HEK293 (cell line): Measurements from ENCODE around the gene STYK1.

Source experiments
- CTCF ChIA-PET: fragments of 350-600 bp; formaldehyde crosslinking; extraction: SDS; loops from one replicate; lab custom pipeline; 2021; ENCODE audit warnings: antibody characterized with exemption; lab: Yijun Ruan, JAX
- POLR2A ChIA-PET: fragments of 300-600 bp; formaldehyde crosslinking; extraction: SDS; loops from one replicate; lab custom pipeline; 2020; ENCODE audit warnings: antibody characterized with exemption, inconsistent platforms; lab: Yijun Ruan, JAX
- H3K27ac ChIP-seq: fragments of 200-500 bp; sonication (Bioruptor generic); 2 replicates; pipeline ENCODE4 v1.5.1; 2014; ENCODE audit warnings: low read depth, low read length, control low read depth, inconsistent platforms; ENCODE audit errors: extremely low read depth
- H3K36me3 ChIP-seq, 2 experiments: fragments of 200-500 bp in 1 of 2; sonication (Bioruptor generic) in 1 of 2; 1 replicate in 1 of 2; 2 replicates in 1 of 2; pipeline ENCODE4 v1.5.1; 2014 to 2017; ENCODE audit warnings: inconsistent platforms in 2 of 2, low read length in 2 of 2; ENCODE audit not compliant: control insufficient read depth in 2 of 2, insufficient read depth in 1 of 2
- H3K4me1 ChIP-seq: fragments of 200-500 bp; sonication (Bioruptor generic); 2 replicates; pipeline ENCODE4 v1.5.1; 2014; ENCODE audit warnings: mild to moderate bottlenecking, low read length, inconsistent platforms; ENCODE audit not compliant: control insufficient read depth, insufficient read depth
- H3K4me3 ChIP-seq: 2 replicates; pipeline ENCODE4 v1.5.1; 2011; ENCODE audit warnings: low read depth, mild to moderate bottlenecking, control low read depth, low read length, moderate library complexity
- H3K9me3 ChIP-seq: fragments of 200-500 bp; sonication (Bioruptor generic); 2 replicates; pipeline ENCODE4 v1.5.1; 2014; ENCODE audit warnings: low read depth, low read length, inconsistent platforms; ENCODE audit not compliant: control insufficient read depth, insufficient read depth
- EGR2 ChIP-seq: fragments of 450-650 bp; formaldehyde crosslinking; IDR thresholded peaks from 2 replicates; pipeline ENCODE4 v1.5.1; 2016; ENCODE audit warnings: low read depth, missing biosample characterization, missing genetic modification characterization
- GLIS1 ChIP-seq: fragments of 450-650 bp; formaldehyde crosslinking; IDR thresholded peaks from 2 replicates; pipeline ENCODE4 v1.5.1; 2016; ENCODE audit warnings: missing biosample characterization, missing genetic modification characterization
- MEIS1 ChIP-seq: sonication (generic); formaldehyde crosslinking; IDR thresholded peaks from 2 replicates; pipeline ENCODE4 v1.8.1; 2022; ENCODE audit warnings: missing genetic modification reagents, mild to moderate bottlenecking, borderline replicate concordance
- OSR2 ChIP-seq: fragments of 450-650 bp; formaldehyde crosslinking; IDR thresholded peaks from 2 replicates; pipeline ENCODE4 v1.5.1; 2016; ENCODE audit warnings: missing biosample characterization, missing genetic modification characterization
- SP7 ChIP-seq: fragments of 450-650 bp; formaldehyde crosslinking; IDR thresholded peaks from 2 replicates; pipeline ENCODE4 v1.5.1; 2016; ENCODE audit warnings: missing biosample characterization, missing genetic modification characterization
- YY2 ChIP-seq: fragments of 450-650 bp; formaldehyde crosslinking; IDR thresholded peaks from 2 replicates; pipeline ENCODE4 v1.5.1; 2016; ENCODE audit warnings: missing biosample characterization, missing genetic modification characterization
- ZBTB1 ChIP-seq: fragments of 450-650 bp; formaldehyde crosslinking; IDR thresholded peaks from 2 replicates; pipeline ENCODE4 v1.5.1; 2016; ENCODE audit warnings: missing biosample characterization, missing genetic modification characterization
- ZBTB21 ChIP-seq: fragments of 450-650 bp; formaldehyde crosslinking; IDR thresholded peaks from 2 replicates; pipeline ENCODE4 v1.5.1; 2017; ENCODE audit warnings: missing biosample characterization, missing genetic modification characterization
- ZFP37 ChIP-seq: fragments of 450-650 bp; formaldehyde crosslinking; IDR thresholded peaks from 2 replicates; pipeline ENCODE4 v1.5.1; 2016; ENCODE audit warnings: missing biosample characterization, missing genetic modification characterization
- ZNF114 ChIP-seq: fragments of 450-650 bp; formaldehyde crosslinking; IDR thresholded peaks from 2 replicates; pipeline ENCODE4 v1.5.0; 2017; ENCODE audit warnings: missing biosample characterization, missing genetic modification characterization
- ZNF24 ChIP-seq: fragments of 450-650 bp; formaldehyde crosslinking; IDR thresholded peaks from 2 replicates; pipeline ENCODE4 v1.5.1; 2016; ENCODE audit warnings: missing biosample characterization, missing genetic modification characterization
- ZNF302 ChIP-seq: fragments of 450-650 bp; formaldehyde crosslinking; IDR thresholded peaks from 2 replicates; pipeline ENCODE4 v1.5.1; 2016; ENCODE audit warnings: missing biosample characterization, missing genetic modification characterization, low read depth
- ZNF350 ChIP-seq: fragments of 450-650 bp; formaldehyde crosslinking; IDR thresholded peaks from 2 replicates; pipeline ENCODE4 v1.5.0; 2017; ENCODE audit warnings: missing biosample characterization, mild to moderate bottlenecking, missing genetic modification characterization
- ZNF354C ChIP-seq: fragments of 450-650 bp; formaldehyde crosslinking; IDR thresholded peaks from 2 replicates; pipeline ENCODE4 v1.5.1; 2016; ENCODE audit warnings: missing biosample characterization, missing genetic modification characterization, low read depth, borderline replicate concordance
- ZNF37A ChIP-seq: fragments of 450-650 bp; IDR thresholded peaks from 2 replicates; pipeline ENCODE4 v1.5.1; 2018; ENCODE audit warnings: missing biosample characterization, missing genetic modification characterization
- ZNF548 ChIP-seq: fragments of 450-650 bp; formaldehyde crosslinking; IDR thresholded peaks from 2 replicates; pipeline ENCODE4 v1.5.1; 2016; ENCODE audit warnings: missing biosample characterization, missing genetic modification characterization
- ZNF621 ChIP-seq: fragments of 450-650 bp; formaldehyde crosslinking; IDR thresholded peaks from 2 replicates; pipeline ENCODE4 v1.5.1; 2017; ENCODE audit warnings: missing biosample characterization, missing genetic modification characterization
- ZNF629 ChIP-seq: fragments of 450-650 bp; formaldehyde crosslinking; IDR thresholded peaks from 2 replicates; pipeline ENCODE4 v1.5.1; 2017; ENCODE audit warnings: missing biosample characterization, missing genetic modification characterization
- ZNF768 ChIP-seq: fragments of 450-650 bp; formaldehyde crosslinking; IDR thresholded peaks from 2 replicates; pipeline ENCODE4 v1.5.1; 2018; ENCODE audit warnings: missing biosample characterization, mild to moderate bottlenecking, missing genetic modification characterization
- ZSCAN16 ChIP-seq: fragments of 450-650 bp; formaldehyde crosslinking; IDR thresholded peaks from 2 replicates; pipeline ENCODE4 v1.5.1; 2016; ENCODE audit warnings: missing biosample characterization, missing genetic modification characterization
- TF ChIP-seq, protein P1 (sequence below): fragments of 450-650 bp; formaldehyde crosslinking; IDR thresholded peaks from 2 replicates; pipeline ENCODE4 v1.5.1; 2017; ENCODE audit warnings: missing biosample characterization, missing genetic modification characterization
- TF ChIP-seq, protein P2 (sequence below): fragments of 450-650 bp; formaldehyde crosslinking; IDR thresholded peaks from 2 replicates; pipeline ENCODE4 v1.5.1; 2016; ENCODE audit warnings: missing biosample characterization, missing genetic modification characterization
- TF ChIP-seq, protein P3 (sequence below): fragments of 450-650 bp; formaldehyde crosslinking; IDR thresholded peaks from 2 replicates; pipeline ENCODE4 v1.5.1; 2016; ENCODE audit warnings: missing biosample characterization, missing genetic modification characterization
- TF ChIP-seq, protein P4 (sequence below): fragments of 450-650 bp; formaldehyde crosslinking; IDR thresholded peaks from 2 replicates; pipeline ENCODE4 v1.5.1; 2016; ENCODE audit warnings: missing biosample characterization, missing genetic modification characterization, borderline replicate concordance

STYK1 gene

DNA sequence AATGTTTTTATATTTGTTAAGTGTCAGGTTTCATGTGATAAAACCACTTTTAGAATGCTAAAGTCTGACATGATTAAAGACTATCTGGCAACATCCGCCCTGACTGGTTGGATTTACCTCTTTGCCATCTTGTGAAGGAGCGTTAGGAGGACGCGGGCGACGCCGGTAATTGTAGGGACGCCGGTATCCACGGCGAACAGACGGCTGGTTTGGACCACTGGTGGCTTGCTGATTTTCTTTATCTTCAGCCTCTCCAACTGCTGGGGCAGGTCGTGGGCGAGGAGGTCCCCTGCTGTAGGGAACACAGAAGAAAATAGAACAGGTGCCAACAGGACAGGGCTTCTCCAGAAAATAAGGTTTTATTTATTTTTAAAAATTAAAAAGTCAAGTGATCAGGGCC lies 28.0 kb upstream of the STYK1 start (continued):
- TF ChIP-seq, protein P1, sequence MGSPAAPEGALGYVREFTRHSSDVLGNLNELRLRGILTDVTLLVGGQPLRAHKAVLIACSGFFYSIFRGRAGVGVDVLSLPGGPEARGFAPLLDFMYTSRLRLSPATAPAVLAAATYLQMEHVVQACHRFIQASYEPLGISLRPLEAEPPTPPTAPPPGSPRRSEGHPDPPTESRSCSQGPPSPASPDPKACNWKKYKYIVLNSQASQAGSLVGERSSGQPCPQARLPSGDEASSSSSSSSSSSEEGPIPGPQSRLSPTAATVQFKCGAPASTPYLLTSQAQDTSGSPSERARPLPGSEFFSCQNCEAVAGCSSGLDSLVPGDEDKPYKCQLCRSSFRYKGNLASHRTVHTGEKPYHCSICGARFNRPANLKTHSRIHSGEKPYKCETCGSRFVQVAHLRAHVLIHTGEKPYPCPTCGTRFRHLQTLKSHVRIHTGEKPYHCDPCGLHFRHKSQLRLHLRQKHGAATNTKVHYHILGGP (tag by site-specific recombination): no peak
- TF ChIP-seq MEIS1 (CRISPR knock-in tag) (no peak), ZNF629 (tag by site-specific recombination) (no peak), ZNF548 (no peak), ZNF354C (tag by site-specific recombination) (no peak), GLIS1 (tag by site-specific recombination) (no peak), ZNF114 (tag by site-specific recombination) (no peak), ZNF768 (tag by site-specific recombination) (no peak), SP7 (tag by site-specific recombination) (no peak), ZFP37 (tag by site-specific recombination) (no peak), YY2 (tag by site-specific recombination) (no peak)
- TF ChIP-seq, protein P2, sequence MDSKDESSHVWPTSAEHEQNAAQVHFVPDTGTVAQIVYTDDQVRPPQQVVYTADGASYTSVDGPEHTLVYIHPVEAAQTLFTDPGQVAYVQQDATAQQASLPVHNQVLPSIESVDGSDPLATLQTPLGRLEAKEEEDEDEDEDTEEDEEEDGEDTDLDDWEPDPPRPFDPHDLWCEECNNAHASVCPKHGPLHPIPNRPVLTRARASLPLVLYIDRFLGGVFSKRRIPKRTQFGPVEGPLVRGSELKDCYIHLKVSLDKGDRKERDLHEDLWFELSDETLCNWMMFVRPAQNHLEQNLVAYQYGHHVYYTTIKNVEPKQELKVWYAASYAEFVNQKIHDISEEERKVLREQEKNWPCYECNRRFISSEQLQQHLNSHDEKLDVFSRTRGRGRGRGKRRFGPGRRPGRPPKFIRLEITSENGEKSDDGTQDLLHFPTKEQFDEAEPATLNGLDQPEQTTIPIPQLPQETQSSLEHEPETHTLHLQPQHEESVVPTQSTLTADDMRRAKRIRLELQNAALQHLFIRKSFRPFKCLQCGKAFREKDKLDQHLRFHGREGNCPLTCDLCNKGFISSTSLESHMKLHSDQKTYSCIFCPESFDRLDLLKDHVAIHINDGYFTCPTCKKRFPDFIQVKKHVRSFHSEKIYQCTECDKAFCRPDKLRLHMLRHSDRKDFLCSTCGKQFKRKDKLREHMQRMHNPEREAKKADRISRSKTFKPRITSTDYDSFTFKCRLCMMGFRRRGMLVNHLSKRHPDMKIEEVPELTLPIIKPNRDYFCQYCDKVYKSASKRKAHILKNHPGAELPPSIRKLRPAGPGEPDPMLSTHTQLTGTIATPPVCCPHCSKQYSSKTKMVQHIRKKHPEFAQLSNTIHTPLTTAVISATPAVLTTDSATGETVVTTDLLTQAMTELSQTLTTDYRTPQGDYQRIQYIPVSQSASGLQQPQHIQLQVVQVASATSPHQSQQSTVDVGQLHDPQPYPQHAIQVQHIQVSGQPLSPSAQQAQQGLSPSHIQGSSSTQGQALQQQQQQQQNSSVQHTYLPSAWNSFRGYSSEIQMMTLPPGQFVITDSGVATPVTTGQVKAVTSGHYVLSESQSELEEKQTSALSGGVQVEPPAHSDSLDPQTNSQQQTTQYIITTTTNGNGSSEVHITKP (tag by site-specific recombination): no peak
- TF ChIP-seq, protein P3, sequence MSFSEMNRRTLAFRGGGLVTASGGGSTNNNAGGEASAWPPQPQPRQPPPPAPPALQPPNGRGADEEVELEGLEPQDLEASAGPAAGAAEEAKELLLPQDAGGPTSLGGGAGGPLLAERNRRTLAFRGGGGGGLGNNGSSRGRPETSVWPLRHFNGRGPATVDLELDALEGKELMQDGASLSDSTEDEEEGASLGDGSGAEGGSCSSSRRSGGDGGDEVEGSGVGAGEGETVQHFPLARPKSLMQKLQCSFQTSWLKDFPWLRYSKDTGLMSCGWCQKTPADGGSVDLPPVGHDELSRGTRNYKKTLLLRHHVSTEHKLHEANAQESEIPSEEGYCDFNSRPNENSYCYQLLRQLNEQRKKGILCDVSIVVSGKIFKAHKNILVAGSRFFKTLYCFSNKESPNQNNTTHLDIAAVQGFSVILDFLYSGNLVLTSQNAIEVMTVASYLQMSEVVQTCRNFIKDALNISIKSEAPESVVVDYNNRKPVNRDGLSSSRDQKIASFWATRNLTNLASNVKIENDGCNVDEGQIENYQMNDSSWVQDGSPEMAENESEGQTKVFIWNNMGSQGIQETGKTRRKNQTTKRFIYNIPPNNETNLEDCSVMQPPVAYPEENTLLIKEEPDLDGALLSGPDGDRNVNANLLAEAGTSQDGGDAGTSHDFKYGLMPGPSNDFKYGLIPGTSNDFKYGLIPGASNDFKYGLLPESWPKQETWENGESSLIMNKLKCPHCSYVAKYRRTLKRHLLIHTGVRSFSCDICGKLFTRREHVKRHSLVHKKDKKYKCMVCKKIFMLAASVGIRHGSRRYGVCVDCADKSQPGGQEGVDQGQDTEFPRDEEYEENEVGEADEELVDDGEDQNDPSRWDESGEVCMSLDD (tag by site-specific recombination): no peak

DNA sequence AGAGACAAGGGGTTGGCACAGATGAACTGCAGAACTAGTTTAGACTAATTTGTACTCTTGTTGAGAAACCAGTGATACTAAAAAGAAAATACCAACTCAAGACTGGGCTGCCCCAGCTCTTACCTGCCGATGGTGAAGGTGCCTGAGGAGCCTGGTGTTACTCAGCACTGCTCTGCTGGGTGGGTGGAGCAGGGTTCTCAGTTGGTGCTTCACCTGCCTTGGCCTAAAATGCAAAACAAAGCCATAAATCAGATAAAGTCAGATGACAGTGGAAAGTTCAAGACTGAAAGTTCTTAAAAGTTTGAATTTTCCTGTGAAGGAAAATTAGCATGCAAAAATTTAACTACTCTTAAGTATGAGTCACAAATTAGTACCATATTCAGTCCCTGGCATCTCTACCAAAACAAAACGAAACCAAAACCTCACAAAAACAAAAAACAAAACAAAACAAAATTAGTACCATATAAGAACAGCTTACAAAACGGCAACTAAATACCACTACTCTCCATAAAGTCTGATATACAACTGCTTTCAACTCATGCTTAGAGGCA lies 27.4 kb upstream of the STYK1 start:
- CTCF ChIA-PET: interaction anchor here (1.5 kb wide), 1 partner anchor 49 kb away, joined by 3 read pairs; no protein-coding TSS in a partner anchor
- peaks cover 84 to 98% of the 10 kb centered on the region in 2 experiments for H3K36me3 ChIP-seq
- H3K4me3 ChIP-seq: no peak overlapping the region
- no peak overlapping the region for H3K27ac ChIP-seq
- POLR2A ChIA-PET: no interaction called here
- H3K9me3 ChIP-seq: no peaks in the 10 kb centered on the region
- H3K4me1 ChIP-seq: no peaks in the 10 kb centered on the region
- TF ChIP-seq EGR2 (tag by site-specific recombination) (no peak), ZNF24 (no peak), ZNF350 (no peak), ZNF621 (tag by site-specific recombination) (no peak), ZSCAN16 (tag by site-specific recombination) (no peak), ZNF37A (tag by site-specific recombination) (no peak), OSR2 (no peak), ZBTB1 (tag by site-specific recombination) (no peak), ZNF302 (tag by site-specific recombination) (no peak), ZBTB21 (tag by site-specific recombination) (no peak)
- TF ChIP-seq, protein P4, sequence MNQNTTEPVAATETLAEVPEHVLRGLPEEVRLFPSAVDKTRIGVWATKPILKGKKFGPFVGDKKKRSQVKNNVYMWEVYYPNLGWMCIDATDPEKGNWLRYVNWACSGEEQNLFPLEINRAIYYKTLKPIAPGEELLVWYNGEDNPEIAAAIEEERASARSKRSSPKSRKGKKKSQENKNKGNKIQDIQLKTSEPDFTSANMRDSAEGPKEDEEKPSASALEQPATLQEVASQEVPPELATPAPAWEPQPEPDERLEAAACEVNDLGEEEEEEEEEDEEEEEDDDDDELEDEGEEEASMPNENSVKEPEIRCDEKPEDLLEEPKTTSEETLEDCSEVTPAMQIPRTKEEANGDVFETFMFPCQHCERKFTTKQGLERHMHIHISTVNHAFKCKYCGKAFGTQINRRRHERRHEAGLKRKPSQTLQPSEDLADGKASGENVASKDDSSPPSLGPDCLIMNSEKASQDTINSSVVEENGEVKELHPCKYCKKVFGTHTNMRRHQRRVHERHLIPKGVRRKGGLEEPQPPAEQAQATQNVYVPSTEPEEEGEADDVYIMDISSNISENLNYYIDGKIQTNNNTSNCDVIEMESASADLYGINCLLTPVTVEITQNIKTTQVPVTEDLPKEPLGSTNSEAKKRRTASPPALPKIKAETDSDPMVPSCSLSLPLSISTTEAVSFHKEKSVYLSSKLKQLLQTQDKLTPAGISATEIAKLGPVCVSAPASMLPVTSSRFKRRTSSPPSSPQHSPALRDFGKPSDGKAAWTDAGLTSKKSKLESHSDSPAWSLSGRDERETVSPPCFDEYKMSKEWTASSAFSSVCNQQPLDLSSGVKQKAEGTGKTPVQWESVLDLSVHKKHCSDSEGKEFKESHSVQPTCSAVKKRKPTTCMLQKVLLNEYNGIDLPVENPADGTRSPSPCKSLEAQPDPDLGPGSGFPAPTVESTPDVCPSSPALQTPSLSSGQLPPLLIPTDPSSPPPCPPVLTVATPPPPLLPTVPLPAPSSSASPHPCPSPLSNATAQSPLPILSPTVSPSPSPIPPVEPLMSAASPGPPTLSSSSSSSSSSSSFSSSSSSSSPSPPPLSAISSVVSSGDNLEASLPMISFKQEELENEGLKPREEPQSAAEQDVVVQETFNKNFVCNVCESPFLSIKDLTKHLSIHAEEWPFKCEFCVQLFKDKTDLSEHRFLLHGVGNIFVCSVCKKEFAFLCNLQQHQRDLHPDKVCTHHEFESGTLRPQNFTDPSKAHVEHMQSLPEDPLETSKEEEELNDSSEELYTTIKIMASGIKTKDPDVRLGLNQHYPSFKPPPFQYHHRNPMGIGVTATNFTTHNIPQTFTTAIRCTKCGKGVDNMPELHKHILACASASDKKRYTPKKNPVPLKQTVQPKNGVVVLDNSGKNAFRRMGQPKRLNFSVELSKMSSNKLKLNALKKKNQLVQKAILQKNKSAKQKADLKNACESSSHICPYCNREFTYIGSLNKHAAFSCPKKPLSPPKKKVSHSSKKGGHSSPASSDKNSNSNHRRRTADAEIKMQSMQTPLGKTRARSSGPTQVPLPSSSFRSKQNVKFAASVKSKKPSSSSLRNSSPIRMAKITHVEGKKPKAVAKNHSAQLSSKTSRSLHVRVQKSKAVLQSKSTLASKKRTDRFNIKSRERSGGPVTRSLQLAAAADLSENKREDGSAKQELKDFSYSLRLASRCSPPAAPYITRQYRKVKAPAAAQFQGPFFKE: no peak
